Urothelium cell line (cell line): Measurements from ENCODE around the gene TRIM25.

ENCODE experiments used
- DNase-seq: peaks from one replicate; pipeline ENCODE4 v3.0.0; 2011; ENCODE audit warnings: low spot score, mixed read lengths
- FAIRE-seq: peaks from 2 replicates; lab custom pipeline; 2011; peaks lifted over from hg19 to GRCh38; lab: Jason Lieb, UNC

Gene TRIM25

GRCh38 chr17:56896217-56896967, 17.5 kb downstream of the TRIM25 start:
- FAIRE-seq, result no peak
- DNase-seq, result no peak

- no peak for FAIRE-seq
- DNase-seq, result no peak
These were observed 18.9 kb downstream of the TRIM25 start for GRCh38 chr17:56894859-56895455.

- no peak for FAIRE-seq
- DNase-seq, result no peak
These were observed 20.3 kb downstream of the TRIM25 start for GRCh38 chr17:56893503-56893902.

- DNase-seq, result no peak
- FAIRE-seq, result no peak
These were observed 21.5 kb downstream of the TRIM25 start for GRCh38 chr17:56892333-56892732.

- DNase-seq (no peak), FAIRE-seq (no peak)
These were observed 22.1 kb downstream of the TRIM25 start for GRCh38 chr17:56891751-56892150.

- no peak for DNase-seq
- FAIRE-seq, result no peak
These were observed 22.8 kb downstream of the TRIM25 start for GRCh38 chr17:56890906-56891674.

- FAIRE-seq (no peak), DNase-seq (no peak)
These were observed 23.5 kb downstream of the TRIM25 start for GRCh38 chr17:56890390-56890789.

- DNase-seq, result no peak
- FAIRE-seq, result no peak
These were observed 26.0 kb downstream of the TRIM25 start for GRCh38 chr17:56887552-56888467.

GRCh38 chr17:56887105-56887504, 26.7 kb downstream of the TRIM25 start:
- no peak for DNase-seq
- FAIRE-seq, result no peak

- FAIRE-seq (no peak), DNase-seq (no peak)
These were observed 27.5 kb downstream of the TRIM25 start for GRCh38 chr17:56886288-56886731.

- DNase-seq, result no peak
These were observed 28.6 kb downstream of the TRIM25 start for GRCh38 chr17:56885312-56885657.

GRCh38 chr17:56884483-56885311, 29.2 kb downstream of the TRIM25 start:
- no peak for FAIRE-seq
- DNase-seq, result no peak

More at GRCh38 chr17:56885312-56885657, 28.6 kb downstream of the TRIM25 start:
- no peak for FAIRE-seq

GRCh38 chr17:56883616-56884015, 30.2 kb downstream of the TRIM25 start:
- DNase-seq (no peak), FAIRE-seq (no peak)

GRCh38 chr17:56881685-56882295, 32.1 kb downstream of the TRIM25 start:
- no peak for FAIRE-seq
- DNase-seq, result no peak

GRCh38 chr17:56880571-56880970, 33.3 kb downstream of the TRIM25 start:
- no peak for FAIRE-seq
- no peak for DNase-seq

- no peak for DNase-seq
- FAIRE-seq, result no peak
These were observed 33.7 kb downstream of the TRIM25 start for GRCh38 chr17:56880133-56880532.

- DNase-seq (no peak), FAIRE-seq (no peak)
These were observed 34.6 kb downstream of the TRIM25 start for GRCh38 chr17:56879280-56879679.

GRCh38 chr17:56876766-56877179, 37.1 kb downstream of the TRIM25 start:
- DNase-seq (no peak), FAIRE-seq (no peak)

GRCh38 chr17:56870081-56870651, 43.7 kb downstream of the TRIM25 start:
- FAIRE-seq (no peak), DNase-seq (no peak)
